Kidney tubule cell (primary cell): ENCODE data around the gene WDR1.
A peak's percentile ranks its signal among the peaks of the same experiment; 100 is the strongest.

Source experiments
- DNase-seq: peaks from one replicate; pipeline ENCODE4 v3.0.0-alpha.2; 2018; ENCODE audit warnings: low spot score

The WDR1 gene

GRCh38 chr4:10116569-10117358 is at the start of gene WDR1:
Gene WDR1 (minus strand): TSS chr4:10116799. CDS start chr4:10116666, 133 bp downstream.
- DNase-seq = peak; percentile 98

- DNase-seq = peak; percentile 45
Observed at GRCh38 chr4:10164877-10165283, 48.3 kb upstream of the WDR1 start.

GRCh38 chr4:10163296-10163695 is 46.7 kb upstream of the WDR1 start:
- no peak for DNase-seq

GRCh38 chr4:10162341-10163000 is 45.9 kb upstream of the WDR1 start:
- DNase-seq = no peak

- no peak for DNase-seq
Observed at GRCh38 chr4:10161840-10162239, 45.2 kb upstream of the WDR1 start.

GRCh38 chr4:10161146-10161545 is 44.5 kb upstream of the WDR1 start:
- DNase-seq = peak; percentile 33

- no peak for DNase-seq
Observed at GRCh38 chr4:10160281-10160856, 43.8 kb upstream of the WDR1 start.

- DNase-seq = no peak
Observed at GRCh38 chr4:10159671-10160070, 43.1 kb upstream of the WDR1 start.

GRCh38 chr4:10158333-10158942 is 41.8 kb upstream of the WDR1 start:
- DNase-seq = no peak

GRCh38 chr4:10157478-10158332 is 41.1 kb upstream of the WDR1 start:
- peak; percentile 73 for DNase-seq

GRCh38 chr4:10154241-10154640 is 37.6 kb upstream of the WDR1 start:
- DNase-seq = no peak

GRCh38 chr4:10153161-10153560 is 36.6 kb upstream of the WDR1 start:
- no peak for DNase-seq

GRCh38 chr4:10151182-10151581 is 34.6 kb upstream of the WDR1 start:
- DNase-seq = no peak

- peak; percentile 25 for DNase-seq
Observed at GRCh38 chr4:10144966-10145365, 28.4 kb upstream of the WDR1 start.

- no peak for DNase-seq
Observed at GRCh38 chr4:10144479-10144878, 27.9 kb upstream of the WDR1 start.

- DNase-seq = no peak
Observed at GRCh38 chr4:10143171-10143570, 26.6 kb upstream of the WDR1 start.

- DNase-seq = no peak
Observed at GRCh38 chr4:10140866-10141759, 24.5 kb upstream of the WDR1 start.

- DNase-seq = no peak
Observed at GRCh38 chr4:10139518-10139917, 22.9 kb upstream of the WDR1 start.

GRCh38 chr4:10135260-10135659 is 18.7 kb upstream of the WDR1 start:
- DNase-seq = no peak

- no peak for DNase-seq
Observed at GRCh38 chr4:10134141-10134540, 17.5 kb upstream of the WDR1 start.

GRCh38 chr4:10131202-10131601 is 14.6 kb upstream of the WDR1 start:
- DNase-seq = no peak
